SK-N-MC (cell line): Measurements from ENCODE around the gene PPP2R2C.

Experiments used
- DNase-seq: peaks from one replicate; pipeline ENCODE4 v3.0.0-alpha.2; 2011; ENCODE audit warnings: low read depth, low spot score
- H3K27ac ChIP-seq: fragments of 200-600 bp; sonication (generic); 2 replicates; pipeline ENCODE4 v1.5.1; 2016; ENCODE audit warnings: mixed run types
- H3K36me3 ChIP-seq: fragments of 200-600 bp; sonication (generic); 2 replicates; pipeline ENCODE4 v1.6.1; 2017; ENCODE audit warnings: antibody characterized with exemption, low read length, mixed read lengths; ENCODE audit not compliant: insufficient read depth
- H3K4me3 ChIP-seq: fragments of 200-600 bp; sonication (generic); 2 replicates; pipeline ENCODE4 v1.5.1; 2016
- H3K9ac ChIP-seq: fragments of 200-600 bp; sonication (generic); 2 replicates; pipeline ENCODE4 v1.8.0; 2017; ENCODE audit warnings: mixed run types, mixed read lengths; ENCODE audit not compliant: insufficient read length
- H3K9me3 ChIP-seq: fragments of 200-600 bp; sonication (generic); 2 replicates; pipeline ENCODE4 v1.6.1; 2017; ENCODE audit warnings: low read depth, mild to moderate bottlenecking, antibody characterized with exemption, low read length, moderate library complexity, mixed read lengths
- EZH2 ChIP-seq: fragments of 200-600 bp; sonication (generic); IDR thresholded peaks from one replicate; pipeline ENCODE4 v1.6.1; 2017; ENCODE audit warnings: antibody characterized with exemption
- FOXP2 ChIP-seq: optimal IDR thresholded peaks from 2 replicates; pipeline ENCODE3; 2011; ENCODE audit warnings: mild to moderate bottlenecking, moderate library complexity; ENCODE audit not compliant: insufficient read depth; ENCODE audit errors: extremely low read length, control extremely low read depth
- POLR2AphosphoS5 ChIP-seq: IDR thresholded peaks from 2 replicates; pipeline ENCODE4 v1.6.1; 2012; ENCODE audit warnings: mild to moderate bottlenecking, low read depth, low read length, borderline replicate concordance

Gene PPP2R2C

GRCh38 chr4:6401797-6402196, 70.6 kb downstream of the PPP2R2C start:
- no peaks in the 10 kb centered on the region for H3K9me3 ChIP-seq
- no peak overlapping the region for H3K27ac ChIP-seq
- no peak overlapping the region for H3K9ac ChIP-seq
- no peak overlapping the region for H3K4me3 ChIP-seq
- H3K36me3 ChIP-seq, result no peaks in the 10 kb centered on the region
- DNase-seq, result no peak
- TF ChIP-seq EZH2 (no peak), FOXP2 (no peak), POLR2AphosphoS5 (no peak)

- H3K36me3 ChIP-seq, result no peaks in the 10 kb centered on the region
- H3K9me3 ChIP-seq, result no peaks in the 10 kb centered on the region
These were observed 75.6 kb downstream of the PPP2R2C start for GRCh38 chr4:6396696-6397236.

GRCh38 chr4:6395466-6396228, 76.8 kb downstream of the PPP2R2C start:
- no peak for DNase-seq

More at GRCh38 chr4:6396696-6397236, 75.6 kb downstream of the PPP2R2C start:
- Histone ChIP-seq H3K9ac (no peak overlapping the region), H3K27ac (no peak overlapping the region), H3K4me3 (no peak overlapping the region)
- TF ChIP-seq FOXP2 (no peak), POLR2AphosphoS5 (no peak), EZH2 (no peak)
- DNase-seq, result no peak

GRCh38 chr4:6394671-6395081, 77.7 kb downstream of the PPP2R2C start:
- DNase-seq, result no peak
- Histone ChIP-seq H3K36me3 (no peaks in the 10 kb centered on the region), H3K9me3 (no peaks in the 10 kb centered on the region), H3K9ac (no peak overlapping the region), H3K4me3 (no peak overlapping the region), H3K27ac (no peak overlapping the region)
- TF ChIP-seq EZH2, result no peak
- no peak for TF ChIP-seq POLR2AphosphoS5
- TF ChIP-seq FOXP2, result no peak

More at GRCh38 chr4:6395466-6396228, 76.8 kb downstream of the PPP2R2C start:
- Histone ChIP-seq H3K9ac (no peak overlapping the region), H3K9me3 (no peaks in the 10 kb centered on the region), H3K36me3 (no peaks in the 10 kb centered on the region), H3K4me3 (no peak overlapping the region), H3K27ac (no peak overlapping the region)
- TF ChIP-seq FOXP2, result no peak
- TF ChIP-seq EZH2, result no peak
- no peak for TF ChIP-seq POLR2AphosphoS5

- no peak for DNase-seq
- no peak overlapping the region for H3K4me3 ChIP-seq
- H3K9ac ChIP-seq, result no peak overlapping the region
- no peak for TF ChIP-seq FOXP2
- H3K27ac ChIP-seq, result no peak overlapping the region
- no peaks in the 10 kb centered on the region for H3K9me3 ChIP-seq
- no peaks in the 10 kb centered on the region for H3K36me3 ChIP-seq
These were observed 78.6 kb downstream of the PPP2R2C start for GRCh38 chr4:6393544-6394475.

- no peak overlapping the region for H3K27ac ChIP-seq
- TF ChIP-seq EZH2 (no peak), FOXP2 (no peak), POLR2AphosphoS5 (no peak)
- H3K9me3 ChIP-seq, result no peaks in the 10 kb centered on the region
- H3K9ac ChIP-seq, result no peak overlapping the region
- no peak overlapping the region for H3K4me3 ChIP-seq
- DNase-seq, result no peak
- no peaks in the 10 kb centered on the region for H3K36me3 ChIP-seq
These were observed 79.3 kb downstream of the PPP2R2C start for GRCh38 chr4:6393066-6393465.

GRCh38 chr4:6392407-6392806, 80.0 kb downstream of the PPP2R2C start:
- Histone ChIP-seq H3K27ac (no peak overlapping the region), H3K9ac (no peak overlapping the region), H3K4me3 (no peak overlapping the region), H3K9me3 (no peaks in the 10 kb centered on the region), H3K36me3 (no peaks in the 10 kb centered on the region)
- no peak for TF ChIP-seq FOXP2
- TF ChIP-seq EZH2, result no peak
- TF ChIP-seq POLR2AphosphoS5, result no peak
- no peak for DNase-seq

GRCh38 chr4:6391852-6392188, 80.6 kb downstream of the PPP2R2C start:
- H3K9me3 ChIP-seq, result no peaks in the 10 kb centered on the region
- no peak for DNase-seq
- no peak overlapping the region for H3K9ac ChIP-seq
- H3K4me3 ChIP-seq, result no peak overlapping the region
- no peak for TF ChIP-seq POLR2AphosphoS5
- no peak for TF ChIP-seq FOXP2
- no peaks in the 10 kb centered on the region for H3K36me3 ChIP-seq
- no peak overlapping the region for H3K27ac ChIP-seq
